ENCODE measurements around the gene USP13. TPM values are rescaled to one million over a fixed set of nuclear protein-coding genes. Genes with fewer than 3 reads are reported as not detected.

USP13 gene
- total RNA-seq, 1 experiment from 2014 or later = 27.8 TPM

- ChIA-PET CTCF (no interaction called here), POLR2A (interaction anchor here (0.7 kb wide), 1 partner anchor 863 kb away, joined by 3 read pairs; no protein-coding TSS in a partner anchor)
- ATAC-seq (no peak), DNase-seq (ENCODE audit: low read depth, low spot score) (no peak)
- TF ChIP-seq SIN3A (IDR thresholded peaks at IDR 0.05; ENCODE audit: borderline replicate concordance, insufficient read depth, low read depth, low read length) (no peak), REST (IDR thresholded peaks at IDR 0.05; ENCODE audit: insufficient read depth in 1 of 2, low read depth in 2 of 2, low read length in 1 of 2) (no peak), POLR2AphosphoS5 (IDR thresholded peaks at IDR 0.05; ENCODE audit: low read depth, low read length) (no peak), CTCF (IDR thresholded peaks at IDR 0.05) (no peak), TCF7L2 (IDR thresholded peaks at IDR 0.05; ENCODE audit: low read depth, low read length) (no peak)
- Histone ChIP-seq H3K27me3 (ENCODE audit: control insufficient read depth, insufficient read depth, low read length) (no peaks in the 10 kb centered on the region), H3K4me3 (ENCODE audit: low read depth in 2 of 2, low read length in 2 of 2) (no peak overlapping the region), H3K36me3 (ENCODE audit: control insufficient read depth, insufficient read depth, low read length) (peaks cover 5% of the 10 kb centered on the region; the same call in 1 of the 2 replicates), H3K27ac (ENCODE audit: low read length) (no peak overlapping the region), H3K4me1 (ENCODE audit: control insufficient read depth, insufficient read depth, low read length) (no peaks in the 10 kb centered on the region), H3K9me3 (ENCODE audit: control insufficient read depth, insufficient read depth, low read depth, low read length) (no peaks in the 10 kb centered on the region)
- in situ Hi-C loops (cut with HindIII; ENCODE audit: low pct_unique_long_range_greater_than_20kb, low sequenced_read_pairs) (no loop called here), intact Hi-C loops (cut with micrococcal nuclease; ENCODE audit: unreplicated experiment) (no loop called here)
- no TSS peak for BruUV-seq (replicated peaks)
Observed at GRCh38 chr3:179729981-179730380, 77.1 kb downstream of the USP13 start.

GRCh38 chr3:179730506-179730905 is 77.7 kb downstream of the USP13 start:
- in situ Hi-C loops (cut with HindIII; ENCODE audit: low pct_unique_long_range_greater_than_20kb, low sequenced_read_pairs) (no loop called here), intact Hi-C loops (cut with micrococcal nuclease; ENCODE audit: unreplicated experiment) (no loop called here)
- no peak for DNase-seq (ENCODE audit: low read depth, low spot score)
- Histone ChIP-seq H3K4me3 (ENCODE audit: low read depth in 2 of 2, low read length in 2 of 2) (no peak overlapping the region), H3K36me3 (ENCODE audit: control insufficient read depth, insufficient read depth, low read length) (peaks cover 5% of the 10 kb centered on the region; the same call in 1 of the 2 replicates), H3K4me1 (ENCODE audit: control insufficient read depth, insufficient read depth, low read length) (no peaks in the 10 kb centered on the region), H3K9me3 (ENCODE audit: control insufficient read depth, insufficient read depth, low read depth, low read length) (no peaks in the 10 kb centered on the region), H3K27ac (ENCODE audit: low read length) (no peak overlapping the region), H3K27me3 (ENCODE audit: control insufficient read depth, insufficient read depth, low read length) (no peaks in the 10 kb centered on the region)
- no TSS peak for BruUV-seq (replicated peaks)
- no peak for ATAC-seq
- no peak for TF ChIP-seq TCF7L2 (IDR thresholded peaks at IDR 0.05; ENCODE audit: low read depth, low read length)
- no peak for TF ChIP-seq CTCF (IDR thresholded peaks at IDR 0.05)
- no peak for TF ChIP-seq REST (IDR thresholded peaks at IDR 0.05; ENCODE audit: insufficient read depth in 1 of 2, low read depth in 2 of 2, low read length in 1 of 2)
- no peak for TF ChIP-seq POLR2AphosphoS5 (IDR thresholded peaks at IDR 0.05; ENCODE audit: low read depth, low read length)
- TF ChIP-seq SIN3A (IDR thresholded peaks at IDR 0.05; ENCODE audit: borderline replicate concordance, insufficient read depth, low read depth, low read length) = no peak
- CTCF ChIA-PET = no interaction called here
- POLR2A ChIA-PET = no interaction called here
